Prostate gland (tissue), 2 donors: ENCODE data around the gene CAMK2N2. TPM values are rescaled to one million over a fixed set of nuclear protein-coding genes. Genes with fewer than 3 reads are reported as not detected.

ENCODE experiments used
- DNase-seq: peaks from one replicate; pipeline ENCODE4 v3.0.0-alpha.2; 2019; ENCODE audit warnings: low spot score
- H3K27ac ChIP-seq, 2 donors: fragments of 200-600 bp; sonication (generic); 2 replicates each; pipeline ENCODE4 v1.5.1; 2017 to 2019
- H3K27me3 ChIP-seq: fragments of 200-600 bp; sonication (generic); replicated peaks from 2 replicates; pipeline ENCODE4 v1.5.1; 2019; ENCODE audit not compliant: insufficient read depth
- H3K36me3 ChIP-seq, 2 donors: fragments of 200-600 bp; sonication (generic); 1 replicate in 1 of 2; 2 replicates in 1 of 2; pipeline versions ENCODE4 v1.5.1 to v1.8.1; 2017 to 2019
- H3K4me1 ChIP-seq: fragments of 200-600 bp; sonication (generic); replicated peaks from 2 replicates; pipeline ENCODE4 v1.5.1; 2019
- H3K4me3 ChIP-seq, 2 donors: fragments of 200-600 bp; sonication (generic); 2 replicates each; pipeline ENCODE4 v1.5.1; 2017 to 2019
- H3K9me3 ChIP-seq: fragments of 200-600 bp; sonication (generic); 2 replicates; pipeline ENCODE4 v1.5.1; 2017
- CTCF ChIP-seq, 4 experiments: fragments of 200-600 bp in 2 of 4; fragments of 450-650 bp in 2 of 4; sonication (generic) in 2 of 4; IDR thresholded peaks; 1 replicate in 3 of 4; 2 replicates in 1 of 4; pipeline ENCODE4 v1.5.1; 2016 to 2019; ENCODE audit warnings: antibody characterized with exemption in 4 of 4, mild to moderate bottlenecking in 2 of 4, moderate library complexity in 2 of 4
- POLR2A ChIP-seq: fragments of 450-650 bp; IDR thresholded peaks from one replicate; pipeline ENCODE4 v1.6.1; 2016; ENCODE audit warnings: antibody characterized with exemption, mild to moderate bottlenecking
- POLR2AphosphoS5 ChIP-seq: sonication (generic); formaldehyde crosslinking; IDR thresholded peaks from one replicate; pipeline ENCODE4 v1.6.1; 2017; ENCODE audit warnings: antibody characterized with exemption
- WGBS: methylation state at CpG from one replicate; pipeline ENCODE4 v1.1.5; 2018; 5-methylcytosine and 5-hydroxymethylcytosine counted together
- intact Hi-C: fragments of 100-400 bp; cut with DNase I; formaldehyde crosslinking; loops from one replicate; pipeline ENCODE4 v1.14.2; 2022
- total RNA-seq, 2 donors: library from RNA; depleted of rRNA; stranded (reverse); fragments of >200 nt; gene quantifications; one replicate each; pipeline ENCODE4 v1.1.0, GENCODE V29; 2016

Gene CAMK2N2
- total RNA-seq, 2 donors from 2014 or later, result 0.82 TPM; not detected in 1

- no peak overlapping the region for H3K4me3 ChIP-seq
- DNase-seq, result no peak
- no peaks in the 10 kb centered on the region for H3K9me3 ChIP-seq
- no peak overlapping the region for H3K27ac ChIP-seq
- H3K4me1 ChIP-seq, result peaks cover 4% of the 10 kb centered on the region
- H3K27me3 ChIP-seq, result peaks cover 4% of the 10 kb centered on the region
- intact Hi-C loops, result loop anchor here (10.0 kb wide), 1 partner anchor 244 kb away; the partner anchor contains the start of gene ABCC5
- WGBS, result 88% methylated on average over 5 of the region's 5 CpGs
- H3K36me3 ChIP-seq, result no peaks in the 10 kb centered on the region
- no peak for TF ChIP-seq CTCF (IDR thresholded peaks at IDR 0.05)
- TF ChIP-seq POLR2A, result no peak
- no peak for TF ChIP-seq POLR2AphosphoS5
Measured at GRCh38 chr3:184258926-184259325, 2.4 kb downstream of the CAMK2N2 start.

DNA sequence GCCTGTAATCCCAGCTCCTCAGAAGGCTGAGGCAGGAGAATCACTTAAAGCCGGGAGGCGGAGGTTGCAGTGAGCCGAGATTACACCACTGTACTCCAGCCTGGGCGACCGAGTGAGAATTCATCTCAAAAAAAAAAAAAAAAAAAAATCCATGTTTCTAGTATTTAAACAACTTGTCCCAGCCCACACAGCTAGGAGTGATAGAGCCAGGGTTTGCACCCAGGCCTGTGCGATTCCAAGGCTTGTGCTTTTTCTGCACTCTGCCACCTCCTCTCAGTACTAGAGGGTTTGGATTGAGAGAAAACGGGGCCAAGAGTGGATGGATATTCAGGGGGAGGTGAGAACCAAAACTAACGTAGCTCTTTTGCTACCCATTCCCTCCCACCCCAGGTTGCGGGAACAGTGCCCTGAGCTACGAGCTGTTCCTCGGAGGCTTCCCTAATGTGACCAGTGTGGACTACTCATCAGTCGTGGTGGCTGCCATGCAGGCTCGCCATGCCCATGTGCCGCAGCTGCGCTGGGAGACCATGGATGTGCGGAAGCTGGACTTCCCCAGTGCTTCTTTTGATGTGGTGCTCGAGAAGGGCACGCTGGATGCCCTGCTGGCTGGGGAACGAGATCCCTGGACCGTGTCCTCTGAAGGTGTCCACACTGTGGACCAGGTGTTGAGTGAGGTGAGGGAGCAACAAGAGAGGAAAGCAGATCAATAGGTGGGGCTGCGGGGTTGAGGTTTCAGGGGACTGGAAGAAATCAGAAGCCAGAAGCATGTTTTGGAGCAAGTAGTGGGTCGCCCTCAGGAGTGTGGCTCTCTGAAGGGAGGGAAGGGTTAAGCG lies 4.1 kb downstream of the CAMK2N2 start:
- 92% methylated on average over 23 of the region's 23 CpGs for WGBS
- TF ChIP-seq POLR2AphosphoS5 (no peak), POLR2A (no peak), CTCF (IDR thresholded peaks at IDR 0.05) (no peak)
- intact Hi-C loops, result loop anchor here (10.0 kb wide), 1 partner anchor 242 kb away; the partner anchor contains the start of gene ABCC5
- Histone ChIP-seq H3K27ac (no peak overlapping the region), H3K36me3 (no peaks in the 10 kb centered on the region), H3K4me3 (no peak overlapping the region), H3K4me1 (peaks cover 4% of the 10 kb centered on the region), H3K9me3 (no peaks in the 10 kb centered on the region), H3K27me3 (no peaks in the 10 kb centered on the region)
- DNase-seq, result no peak

DNA sequence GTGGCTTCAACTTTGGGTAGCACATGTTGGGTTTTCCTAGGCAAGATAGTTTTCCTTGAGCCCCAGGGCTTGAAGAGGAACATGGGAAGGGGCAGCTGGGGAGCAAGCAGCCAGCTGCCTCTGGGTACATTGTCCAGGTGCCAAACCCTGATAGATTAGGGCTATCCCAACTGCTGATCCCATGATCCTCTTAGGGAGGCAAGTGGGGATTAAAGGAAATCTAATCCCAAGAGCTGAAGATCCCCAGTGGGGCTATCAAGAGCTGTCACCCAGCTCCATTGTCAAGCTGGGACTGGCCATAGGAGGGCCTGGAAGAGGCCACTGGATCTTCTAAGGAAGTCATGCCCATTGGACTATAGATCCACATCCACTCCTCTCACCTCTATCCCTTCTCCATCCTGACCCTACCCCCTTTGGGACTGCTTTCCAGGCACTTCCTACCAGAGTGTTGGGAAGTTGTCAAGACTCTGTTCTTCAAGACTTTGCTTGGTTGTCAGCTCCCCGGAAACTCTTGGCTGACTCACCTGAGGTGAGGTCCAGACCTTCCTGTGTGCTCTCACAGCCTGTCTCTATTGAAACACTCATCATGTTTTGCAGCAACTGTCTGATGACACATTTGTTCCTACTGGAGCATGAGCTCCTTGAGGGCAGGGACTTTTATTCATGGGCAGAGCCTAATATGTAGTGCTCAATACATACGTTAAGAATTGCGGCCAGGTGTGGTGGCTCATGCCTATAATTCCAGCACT lies 5.9 kb downstream of the CAMK2N2 start:
- 92% methylated on average over 3 of the region's 3 CpGs for WGBS
- no peaks in the 10 kb centered on the region for H3K9me3 ChIP-seq
- no peak for DNase-seq
- intact Hi-C loops, result loop anchor here (10.0 kb wide), 1 partner anchor 241 kb away; the partner anchor contains the start of gene ABCC5
- H3K4me1 ChIP-seq, result no peaks in the 10 kb centered on the region
- H3K27me3 ChIP-seq, result no peaks in the 10 kb centered on the region
- TF ChIP-seq CTCF (IDR thresholded peaks at IDR 0.05) (no peak), POLR2AphosphoS5 (no peak), POLR2A (no peak)
- H3K4me3 ChIP-seq, result no peak overlapping the region
- H3K27ac ChIP-seq, result no peak overlapping the region
- H3K36me3 ChIP-seq, result no peaks in the 10 kb centered on the region

DNA sequence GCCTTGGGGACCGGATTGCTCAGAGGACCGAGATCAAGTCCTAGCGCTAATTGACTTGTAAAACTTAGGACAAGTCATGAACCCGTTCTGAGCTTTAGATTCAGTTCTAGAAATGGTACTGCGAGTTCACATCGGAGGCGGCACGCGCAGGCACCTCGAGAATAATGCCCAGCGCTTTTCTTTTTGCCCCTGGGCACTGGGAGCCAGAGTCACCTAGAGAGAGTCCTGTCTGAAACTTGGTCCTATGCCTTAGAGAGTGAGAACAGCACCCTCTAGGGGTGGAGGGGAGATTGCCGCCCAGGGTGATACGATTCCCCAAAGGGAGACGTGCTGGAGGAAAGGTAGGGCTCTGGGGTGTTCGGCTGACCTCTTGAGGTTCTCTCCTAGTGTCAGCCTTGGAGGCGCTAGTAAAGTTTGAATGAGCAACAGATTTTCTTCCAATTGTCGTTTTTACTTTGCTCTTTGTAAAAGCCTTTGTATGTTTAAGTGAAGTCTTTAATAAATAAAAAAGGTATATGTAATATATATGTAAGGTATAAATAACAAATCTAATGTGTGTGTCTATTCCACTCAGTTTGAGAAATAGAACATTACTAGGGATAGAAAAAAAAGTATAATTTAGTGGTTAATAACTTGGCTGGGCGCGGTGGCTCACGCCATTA lies 11.1 kb downstream of the CAMK2N2 start:
- Histone ChIP-seq H3K27ac (peak overlapping the region; percentile 20 to 77), H3K4me1 (no peaks in the 10 kb centered on the region), H3K4me3 (peak overlapping the region; percentile 81 to 97), H3K27me3 (no peaks in the 10 kb centered on the region), H3K36me3 (no peaks in the 10 kb centered on the region), H3K9me3 (no peaks in the 10 kb centered on the region)
- intact Hi-C loops, result loop anchor here (10.0 kb wide), 1 partner anchor 235 kb away; the partner anchor contains the start of gene ABCC5
- DNase-seq, result peak; percentile 89
- 14% methylated on average over 20 of the region's 20 CpGs for WGBS
- TF ChIP-seq POLR2A (no peak), CTCF (IDR thresholded peaks at IDR 0.05) (peak; percentile 82 to 87 (median 85)), POLR2AphosphoS5 (peak; percentile 51)
